PFSK-1 (cell line): ENCODE measurements around the gene LENG1.

ENCODE experiments used
- FOXP2 ChIP-seq: optimal IDR thresholded peaks from 2 replicates; pipeline ENCODE3; 2011; ENCODE audit warnings: borderline replicate concordance, control low read depth, inconsistent platforms; ENCODE audit not compliant: insufficient read depth; ENCODE audit errors: extremely low read length, extremely low read depth
- POLR2AphosphoS5 ChIP-seq: IDR thresholded peaks from 2 replicates; pipeline ENCODE4 v1.6.1; 2012; ENCODE audit warnings: low read depth, mild to moderate bottlenecking, control low read depth, low read length, moderate library complexity
- SIN3A ChIP-seq: IDR thresholded peaks from 2 replicates; pipeline ENCODE4 v1.6.1; 2012; ENCODE audit warnings: mild to moderate bottlenecking, low read length, moderate library complexity, borderline replicate concordance; ENCODE audit not compliant: insufficient read depth
- TAF1 ChIP-seq: IDR thresholded peaks from 2 replicates; pipeline ENCODE4 v1.6.1; 2012; ENCODE audit warnings: low read length, control low read depth, borderline replicate concordance; ENCODE audit not compliant: insufficient read depth
- TF ChIP-seq, protein P1 (sequence below), 2 experiments: IDR thresholded peaks; 2 replicates each; pipeline versions ENCODE4 v1.6.1 to v1.8.0; 2011 to 2012; ENCODE audit warnings: low read depth in 2 of 2, low read length in 2 of 2, control low read depth in 1 of 2, inconsistent platforms in 1 of 2, mild to moderate bottlenecking in 1 of 2, moderate library complexity in 1 of 2; ENCODE audit not compliant: insufficient read depth in 1 of 2

LENG1 gene

DNA sequence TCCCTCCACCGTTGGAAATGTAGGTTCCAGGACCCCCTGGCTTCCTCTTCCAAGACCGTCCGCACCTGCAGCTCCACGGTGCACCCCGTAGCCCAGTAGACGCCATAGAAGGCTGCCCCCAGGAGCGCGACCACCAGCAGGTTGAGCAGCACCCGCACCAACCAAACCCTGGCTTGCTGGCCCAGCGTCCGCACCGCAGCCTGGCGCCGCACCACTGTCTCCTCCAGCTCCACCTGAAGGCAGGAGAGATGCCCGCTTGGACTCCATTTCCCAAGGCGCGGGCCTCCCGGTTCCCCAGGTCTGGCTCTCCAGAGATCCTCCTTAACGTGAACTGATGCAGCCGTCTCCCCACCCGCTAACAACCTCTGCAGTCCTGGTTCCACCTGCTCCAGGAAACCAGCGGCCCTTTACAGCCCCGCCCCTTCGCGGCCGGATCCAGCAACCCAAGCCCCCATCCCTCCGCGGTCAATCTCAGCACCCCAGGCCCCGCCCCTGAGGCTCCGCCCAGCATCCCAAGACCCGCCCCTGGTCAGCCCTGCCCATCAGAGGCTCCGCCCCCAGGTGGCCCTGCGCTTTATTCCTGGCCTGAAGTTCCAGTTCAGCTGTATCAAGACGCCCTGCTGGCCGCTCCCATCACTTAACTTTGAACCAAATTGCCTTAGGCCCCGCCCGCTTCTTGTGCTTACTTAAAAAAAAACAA lies 5.0 kb upstream of the LENG1 start:
- no peak for TF ChIP-seq FOXP2

DNA sequence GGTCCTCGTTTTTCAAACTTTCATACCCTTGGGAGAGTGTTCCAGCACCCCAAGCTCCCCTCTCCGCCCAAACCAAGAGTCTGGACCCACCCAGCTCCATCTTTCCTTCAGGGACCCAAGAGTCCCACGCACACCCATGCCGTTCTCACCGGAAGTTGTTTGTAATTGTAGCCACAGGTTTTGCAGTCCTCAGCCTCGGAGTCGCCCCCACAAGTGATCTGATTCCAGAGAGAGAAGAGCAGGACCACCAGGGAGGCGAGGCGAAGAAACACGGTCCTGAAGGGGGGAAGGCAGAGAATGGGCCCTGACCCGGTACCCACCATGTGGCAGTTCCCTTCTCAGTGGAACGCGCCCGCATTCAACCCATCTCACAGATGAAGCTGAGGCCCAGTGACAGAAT lies 3.4 kb upstream of the LENG1 start:
- TF ChIP-seq TAF1 (no peak), FOXP2 (no peak), SIN3A (no peak), POLR2AphosphoS5 (no peak)
- TF ChIP-seq, protein P1, sequence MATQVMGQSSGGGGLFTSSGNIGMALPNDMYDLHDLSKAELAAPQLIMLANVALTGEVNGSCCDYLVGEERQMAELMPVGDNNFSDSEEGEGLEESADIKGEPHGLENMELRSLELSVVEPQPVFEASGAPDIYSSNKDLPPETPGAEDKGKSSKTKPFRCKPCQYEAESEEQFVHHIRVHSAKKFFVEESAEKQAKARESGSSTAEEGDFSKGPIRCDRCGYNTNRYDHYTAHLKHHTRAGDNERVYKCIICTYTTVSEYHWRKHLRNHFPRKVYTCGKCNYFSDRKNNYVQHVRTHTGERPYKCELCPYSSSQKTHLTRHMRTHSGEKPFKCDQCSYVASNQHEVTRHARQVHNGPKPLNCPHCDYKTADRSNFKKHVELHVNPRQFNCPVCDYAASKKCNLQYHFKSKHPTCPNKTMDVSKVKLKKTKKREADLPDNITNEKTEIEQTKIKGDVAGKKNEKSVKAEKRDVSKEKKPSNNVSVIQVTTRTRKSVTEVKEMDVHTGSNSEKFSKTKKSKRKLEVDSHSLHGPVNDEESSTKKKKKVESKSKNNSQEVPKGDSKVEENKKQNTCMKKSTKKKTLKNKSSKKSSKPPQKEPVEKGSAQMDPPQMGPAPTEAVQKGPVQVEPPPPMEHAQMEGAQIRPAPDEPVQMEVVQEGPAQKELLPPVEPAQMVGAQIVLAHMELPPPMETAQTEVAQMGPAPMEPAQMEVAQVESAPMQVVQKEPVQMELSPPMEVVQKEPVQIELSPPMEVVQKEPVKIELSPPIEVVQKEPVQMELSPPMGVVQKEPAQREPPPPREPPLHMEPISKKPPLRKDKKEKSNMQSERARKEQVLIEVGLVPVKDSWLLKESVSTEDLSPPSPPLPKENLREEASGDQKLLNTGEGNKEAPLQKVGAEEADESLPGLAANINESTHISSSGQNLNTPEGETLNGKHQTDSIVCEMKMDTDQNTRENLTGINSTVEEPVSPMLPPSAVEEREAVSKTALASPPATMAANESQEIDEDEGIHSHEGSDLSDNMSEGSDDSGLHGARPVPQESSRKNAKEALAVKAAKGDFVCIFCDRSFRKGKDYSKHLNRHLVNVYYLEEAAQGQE (IDR thresholded peaks at IDR 0.05; ENCODE audit: insufficient read depth in 1 of 2, low read depth in 2 of 2, low read length in 2 of 2) = no peak

DNA sequence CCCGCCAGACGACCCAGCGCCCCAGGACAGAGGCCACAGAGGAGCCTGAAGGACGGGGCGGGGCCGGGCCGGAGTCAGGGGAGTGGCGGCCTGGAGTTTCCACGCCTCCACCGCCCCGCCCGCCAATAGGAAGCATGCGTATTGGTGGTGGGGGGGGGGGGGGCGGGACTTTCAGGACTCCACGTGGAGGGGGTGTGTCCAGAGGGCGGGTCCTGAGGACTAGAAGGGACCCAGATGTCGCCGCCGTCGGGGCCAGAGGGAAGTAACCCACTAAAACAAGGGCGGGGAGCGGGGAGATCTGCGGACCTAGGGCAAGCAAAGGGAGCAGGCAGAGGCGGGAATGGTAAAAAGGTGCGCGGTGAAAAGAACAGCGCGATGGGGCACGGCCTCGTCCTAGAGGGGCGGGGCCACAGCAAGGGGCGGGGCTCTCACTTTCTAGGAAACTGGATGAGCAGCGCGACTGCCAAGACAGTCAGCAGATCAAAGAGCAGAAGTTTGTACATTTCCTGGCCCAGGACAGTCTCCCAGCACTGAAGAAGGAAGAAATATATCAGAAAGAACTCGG lies 2.8 kb upstream of the LENG1 start:
- TF ChIP-seq SIN3A = no peak
- no peak for TF ChIP-seq TAF1
- no peak for TF ChIP-seq FOXP2
- TF ChIP-seq POLR2AphosphoS5 = no peak
- TF ChIP-seq, protein P1 (IDR thresholded peaks at IDR 0.05; ENCODE audit: insufficient read depth in 1 of 2, low read depth in 2 of 2, low read length in 2 of 2) = no peak

DNA sequence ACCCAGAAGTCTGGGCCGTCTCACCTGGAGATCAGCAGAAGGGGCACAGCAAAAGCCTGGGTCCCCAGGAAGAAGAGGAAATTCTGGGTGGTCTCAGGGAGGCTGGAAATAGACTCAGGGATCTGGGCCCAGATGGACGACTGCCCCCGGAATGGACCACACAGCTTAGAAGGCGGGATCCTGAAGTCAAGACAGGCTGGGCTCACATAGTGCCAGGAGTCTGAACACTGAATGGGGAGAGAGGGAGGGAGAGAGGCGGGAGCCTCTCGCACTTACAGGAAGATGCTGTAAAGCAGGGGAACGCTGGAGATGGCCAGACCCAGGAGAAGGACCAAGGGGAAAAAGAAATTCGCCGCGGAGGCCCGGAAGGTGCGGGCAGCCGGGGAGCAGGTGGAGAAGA lies 1.3 kb upstream of the LENG1 start:
- TF ChIP-seq, protein P1 (IDR thresholded peaks at IDR 0.05; ENCODE audit: insufficient read depth in 1 of 2, low read depth in 2 of 2, low read length in 2 of 2) = no peak
- TF ChIP-seq POLR2AphosphoS5 = no peak
- TF ChIP-seq SIN3A = no peak
- TF ChIP-seq TAF1 = no peak
- no peak for TF ChIP-seq FOXP2

DNA sequence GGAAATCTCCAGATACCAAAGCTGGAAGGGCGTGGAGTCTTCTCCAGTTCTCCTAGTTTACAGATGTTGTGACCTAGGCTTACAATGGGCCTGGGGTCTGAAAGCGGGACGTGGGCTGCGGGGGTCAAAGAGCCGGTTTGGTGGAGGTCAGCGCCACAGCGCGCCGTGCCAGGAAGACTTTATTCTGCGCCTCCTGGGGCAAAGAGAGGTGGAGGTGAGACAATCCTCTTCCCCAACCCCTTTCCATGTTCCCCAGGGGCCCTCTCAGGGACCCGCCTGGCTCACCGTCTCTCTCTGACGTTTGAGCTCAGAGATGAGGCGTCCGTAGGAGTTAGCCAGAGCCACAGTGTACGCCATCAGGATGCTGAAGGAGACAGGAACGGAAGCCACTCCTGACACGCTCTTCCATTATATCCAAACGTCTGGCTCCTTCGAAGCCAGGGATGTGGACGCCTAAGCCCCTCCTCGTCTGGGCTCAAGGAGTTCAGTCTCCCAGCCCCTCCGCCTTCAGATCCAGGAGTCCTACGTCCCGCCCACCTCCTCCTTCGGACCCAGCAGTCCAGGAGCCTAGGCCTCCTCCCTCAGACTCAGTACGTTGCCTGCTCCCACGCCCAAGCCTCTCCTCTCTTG lies 776 bp upstream of the LENG1 start:
- TF ChIP-seq POLR2AphosphoS5 (no peak), TAF1 (no peak), FOXP2 (no peak), SIN3A (no peak)
- TF ChIP-seq, protein P1 (IDR thresholded peaks at IDR 0.05; ENCODE audit: insufficient read depth in 1 of 2, low read depth in 2 of 2, low read length in 2 of 2) = no peak
